AG04450 (cell line): ENCODE results near the gene ARSB. TPM values are rescaled to one million over a fixed set of nuclear protein-coding genes. Genes with fewer than 3 reads are reported as not detected.
A peak's percentile ranks its signal among the peaks of the same experiment; 100 is the strongest.

ENCODE experiments used
- CTCF ChIA-PET: fragments of 300-600, 350-600 bp; formaldehyde crosslinking; extraction: SDS; loops from one replicate; lab custom pipeline; 2022; ENCODE audit warnings: antibody characterized with exemption, inconsistent platforms; lab: Charles Lee
- POLR2A ChIA-PET: fragments of 350-600 bp; formaldehyde crosslinking; extraction: SDS; loops from one replicate; lab custom pipeline; 2021; ENCODE audit warnings: antibody characterized with exemption, inconsistent platforms; lab: Yijun Ruan, JAX
- DNase-seq: peaks from one replicate; pipeline ENCODE4 v3.0.0-alpha.2; 2011; ENCODE audit warnings: low read depth, low spot score
- H3K27ac ChIP-seq: one replicate; pipeline ENCODE4 v1.5.1; 2012; ENCODE audit warnings: low read depth, low read length, control low read depth
- H3K27me3 ChIP-seq: one replicate; pipeline ENCODE4 v1.6.0; 2012; ENCODE audit warnings: low read length; ENCODE audit not compliant: control insufficient read depth, insufficient read depth
- H3K4me3 ChIP-seq: 2 replicates; pipeline ENCODE4 v1.5.1; 2011; ENCODE audit warnings: mild to moderate bottlenecking, low read depth, low read length, control low read depth
- H3K9me3 ChIP-seq: 2 replicates; pipeline ENCODE4 v1.5.1; 2012; ENCODE audit warnings: low read length; ENCODE audit not compliant: control insufficient read depth, insufficient read depth
- polyA plus RNA-seq: library from polyadenylated mRNA; depleted of rRNA; stranded (reverse); fragments of >200 nt; gene quantifications from 2 replicates; pipeline ENCODE4 v1.2.3, GENCODE V29; 2011
- TF ChIP-seq, protein P1 (sequence below): IDR thresholded peaks from 2 replicates; pipeline ENCODE4 v1.5.1; 2011; ENCODE audit warnings: low read depth, low read length, control low read depth, inconsistent platforms

ARSB gene
- polyA plus RNA-seq, 1 experiment: 21.0 TPM

DNA sequence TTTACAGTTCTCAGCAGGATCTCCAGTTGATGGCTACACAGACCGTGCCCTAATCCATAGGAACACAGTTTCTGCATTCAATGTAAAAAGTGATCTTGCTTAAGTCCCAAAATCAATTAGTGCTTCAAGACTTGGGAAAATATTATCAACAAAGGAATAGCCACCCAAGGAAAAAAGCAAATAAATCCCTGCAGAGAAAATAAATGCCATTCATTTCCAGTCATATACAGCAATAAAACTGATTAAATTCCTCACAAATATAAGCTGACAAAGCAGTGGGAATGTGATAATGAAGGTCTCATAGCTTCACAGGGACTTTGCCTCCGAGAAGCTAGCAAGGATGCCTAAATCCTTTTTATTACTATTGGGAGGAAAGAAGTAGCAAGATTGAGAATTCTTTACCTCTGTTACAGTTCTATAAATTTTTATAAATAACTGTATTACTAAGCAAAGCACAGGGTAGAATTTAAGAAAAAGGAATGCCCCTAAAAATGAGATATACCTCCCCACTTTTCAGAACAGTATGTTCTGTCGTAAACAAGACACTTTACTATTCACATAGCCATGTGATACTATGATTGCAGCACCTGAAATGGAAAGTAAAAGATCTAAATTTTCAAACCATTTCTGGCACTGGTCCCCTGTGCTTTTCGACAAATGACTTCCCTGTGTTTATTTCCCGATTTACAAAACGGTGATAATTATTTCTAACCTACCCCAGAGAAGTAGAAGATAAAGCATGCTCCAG lies 59.8 kb downstream of the ARSB start:
- POLR2A ChIA-PET: no interaction called here
- CTCF ChIA-PET: no interaction called here
- no peaks in the 10 kb centered on the region for H3K27me3 ChIP-seq
- no peak for DNase-seq
- H3K4me3 ChIP-seq: no peak overlapping the region
- no peak overlapping the region for H3K27ac ChIP-seq
- H3K9me3 ChIP-seq: no peaks in the 10 kb centered on the region
- TF ChIP-seq, protein P1, sequence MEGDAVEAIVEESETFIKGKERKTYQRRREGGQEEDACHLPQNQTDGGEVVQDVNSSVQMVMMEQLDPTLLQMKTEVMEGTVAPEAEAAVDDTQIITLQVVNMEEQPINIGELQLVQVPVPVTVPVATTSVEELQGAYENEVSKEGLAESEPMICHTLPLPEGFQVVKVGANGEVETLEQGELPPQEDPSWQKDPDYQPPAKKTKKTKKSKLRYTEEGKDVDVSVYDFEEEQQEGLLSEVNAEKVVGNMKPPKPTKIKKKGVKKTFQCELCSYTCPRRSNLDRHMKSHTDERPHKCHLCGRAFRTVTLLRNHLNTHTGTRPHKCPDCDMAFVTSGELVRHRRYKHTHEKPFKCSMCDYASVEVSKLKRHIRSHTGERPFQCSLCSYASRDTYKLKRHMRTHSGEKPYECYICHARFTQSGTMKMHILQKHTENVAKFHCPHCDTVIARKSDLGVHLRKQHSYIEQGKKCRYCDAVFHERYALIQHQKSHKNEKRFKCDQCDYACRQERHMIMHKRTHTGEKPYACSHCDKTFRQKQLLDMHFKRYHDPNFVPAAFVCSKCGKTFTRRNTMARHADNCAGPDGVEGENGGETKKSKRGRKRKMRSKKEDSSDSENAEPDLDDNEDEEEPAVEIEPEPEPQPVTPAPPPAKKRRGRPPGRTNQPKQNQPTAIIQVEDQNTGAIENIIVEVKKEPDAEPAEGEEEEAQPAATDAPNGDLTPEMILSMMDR: no peak

DNA sequence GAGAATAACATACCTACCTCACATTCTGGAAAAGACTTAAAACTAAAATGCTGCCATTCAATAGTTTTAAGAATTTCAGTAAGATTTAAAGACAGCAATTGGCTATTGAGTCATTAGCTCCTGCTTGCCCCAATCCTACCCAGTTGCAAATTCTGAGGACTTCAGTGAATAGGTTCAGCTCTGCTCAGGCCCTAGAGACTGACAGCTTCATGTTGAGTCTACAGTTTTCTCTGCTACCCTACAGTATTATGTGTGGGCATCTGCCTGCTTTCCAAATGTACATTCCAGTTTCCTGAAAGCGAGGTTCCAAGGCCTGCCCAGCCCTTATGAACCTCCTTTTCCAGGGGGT lies 61.5 kb downstream of the ARSB start:
- TF ChIP-seq, protein P1: no peak
- H3K4me3 ChIP-seq: no peak overlapping the region
- no peak for DNase-seq
- no peaks in the 10 kb centered on the region for H3K27me3 ChIP-seq
- H3K27ac ChIP-seq: no peak overlapping the region
- POLR2A ChIA-PET: no interaction called here
- H3K9me3 ChIP-seq: no peaks in the 10 kb centered on the region
- CTCF ChIA-PET: interaction anchor here (0.5 to 1.5 kb wide), 3 partner anchors 24 to 114 kb away, joined by 3 to 4 read pairs (median 3); no protein-coding TSS in a partner anchor

DNA sequence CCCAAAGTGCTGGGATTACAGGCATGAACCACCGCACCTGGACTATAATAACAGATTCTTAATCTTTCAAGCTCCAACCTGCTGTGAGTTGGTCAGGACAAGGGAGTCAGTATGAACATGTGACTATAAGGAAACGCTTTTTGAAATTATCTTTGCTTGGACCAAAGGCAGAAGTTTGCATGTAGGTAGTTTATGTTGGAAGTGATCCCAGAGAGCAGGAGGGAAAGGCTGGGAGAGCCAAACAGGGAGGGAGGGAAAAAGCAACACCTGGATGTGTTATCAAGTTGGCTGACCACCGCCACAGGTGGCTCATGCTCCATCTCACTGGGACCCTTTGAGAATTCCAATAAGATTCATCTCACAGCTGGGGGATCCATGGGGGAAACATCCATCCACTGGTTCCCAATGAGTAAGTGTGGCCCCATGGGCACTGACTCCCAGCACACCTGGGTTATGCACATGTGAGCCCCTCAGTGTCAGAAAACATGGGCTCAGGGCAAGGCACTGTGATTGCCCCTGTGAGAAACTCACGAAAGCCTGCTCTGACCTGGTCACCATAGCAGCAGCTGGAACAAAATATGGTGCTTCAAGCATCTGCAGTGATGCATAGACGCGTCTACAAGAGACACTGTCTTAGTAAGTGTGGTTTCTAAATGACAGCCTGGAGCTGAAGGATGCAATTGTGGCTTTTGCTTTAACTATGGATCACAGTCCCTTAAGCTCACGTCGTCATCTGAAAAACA lies 62.1 kb downstream of the ARSB start:
- CTCF ChIA-PET: interaction anchor here (0.9 to 1.5 kb wide), 3 partner anchors 24 to 43 kb away, joined by 3 to 4 read pairs (median 3); no protein-coding TSS in a partner anchor
- POLR2A ChIA-PET: interaction anchor here (0.7 kb wide), 1 partner anchor 62 kb away, joined by 3 read pairs; the partner anchor contains the start of gene ARSB
- Histone ChIP-seq H3K9me3 (no peaks in the 10 kb centered on the region), H3K27ac (no peak overlapping the region), H3K4me3 (no peak overlapping the region), H3K27me3 (no peaks in the 10 kb centered on the region)
- no peak for DNase-seq
- TF ChIP-seq, protein P1: no peak

DNA sequence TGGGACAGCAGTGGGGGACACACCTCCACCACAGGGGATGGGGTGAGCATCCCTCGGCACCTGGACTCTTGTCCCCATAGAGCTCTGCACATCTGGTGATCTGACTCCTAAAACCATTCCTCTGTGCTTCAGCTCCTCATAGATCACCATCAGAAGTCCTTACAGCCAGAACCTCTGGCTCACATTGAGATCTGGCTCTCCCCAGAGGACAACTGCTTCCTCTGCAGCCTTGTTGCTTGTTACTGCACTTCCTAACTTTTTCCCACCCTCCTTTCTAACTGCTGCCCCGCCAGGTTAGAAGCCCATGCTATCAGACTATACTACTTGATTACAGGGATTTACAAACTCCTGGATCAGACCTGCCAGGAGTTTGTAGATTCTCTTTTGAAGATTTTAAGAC lies 64.5 kb downstream of the ARSB start:
- no peak for DNase-seq
- H3K27ac ChIP-seq: no peak overlapping the region
- no peaks in the 10 kb centered on the region for H3K27me3 ChIP-seq
- TF ChIP-seq, protein P1: peak; percentile 65
- no peak overlapping the region for H3K4me3 ChIP-seq
- ChIA-PET CTCF (interaction anchor here (0.6 to 1.7 kb wide), 10 partner anchors 8 to 585 kb away, joined by 3 to 8 read pairs (median 4); no protein-coding TSS in a partner anchor), POLR2A (interaction anchor here (0.6 kb wide), 1 partner anchor 117 kb away, joined by 4 read pairs; no protein-coding TSS in a partner anchor)
- no peaks in the 10 kb centered on the region for H3K9me3 ChIP-seq

DNA sequence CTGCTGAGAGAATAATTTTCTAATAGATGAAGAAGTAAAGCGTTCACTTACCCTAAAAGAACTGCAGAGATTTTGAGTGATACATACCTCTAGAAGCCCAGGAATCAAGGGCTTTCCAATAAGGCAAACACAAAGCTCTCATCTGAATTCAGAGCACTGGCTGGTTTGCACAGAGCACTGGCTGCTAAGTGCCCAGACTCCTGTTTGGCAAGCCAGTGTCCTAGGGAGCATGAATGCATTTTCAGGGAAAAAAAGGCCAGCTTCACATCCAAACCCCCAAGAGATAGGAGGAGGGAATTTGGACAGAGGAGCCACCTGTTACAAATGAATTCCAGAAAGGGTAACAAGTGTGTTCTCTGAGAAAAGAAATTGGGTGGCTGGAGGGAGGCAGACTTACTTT lies 65.3 kb downstream of the ARSB start:
- TF ChIP-seq, protein P1: no peak
- POLR2A ChIA-PET: no interaction called here
- CTCF ChIA-PET: interaction anchor here (0.6 to 1.7 kb wide), 5 partner anchors 7 to 383 kb away, joined by 3 to 8 read pairs (median 6); no protein-coding TSS in a partner anchor

More for the DNA sequence above, 65.3 kb downstream of the ARSB start:
- no peak overlapping the region for H3K27ac ChIP-seq
- H3K27me3 ChIP-seq: no peaks in the 10 kb centered on the region
- H3K9me3 ChIP-seq: no peaks in the 10 kb centered on the region
- DNase-seq: no peak
- no peak overlapping the region for H3K4me3 ChIP-seq
